Effector memory CD8-positive, alpha-beta T cell (primary cell): ENCODE measurements around the gene COPB2.

Experiments used
- ATAC-seq: fragments of 150-1000 bp; cut with Tn5 transposase; replicated peaks from 2 replicates; pipeline ENCODE4 v1.10.0; 2021; ENCODE audit warnings: mild to moderate bottlenecking, moderate library complexity
- DNase-seq, 3 experiments: peaks; one replicate each; pipeline ENCODE4 v3.0.0; 2021
- H3K27ac Mint-ChIP-seq, 2 donors: one replicate each; pipeline ENCODE4 v1.8.0; 2022; ENCODE audit warnings: mild to moderate bottlenecking in 2 of 2, mixed read lengths in 2 of 2, moderate library complexity in 2 of 2
- H3K27me3 Mint-ChIP-seq, 2 donors: one replicate each; pipeline ENCODE4 v1.8.0; 2022; ENCODE audit warnings: mixed read lengths in 2 of 2
- H3K36me3 Mint-ChIP-seq: one replicate; pipeline ENCODE4 v1.8.0; 2022; ENCODE audit warnings: mild to moderate bottlenecking, moderate library complexity, mixed read lengths; ENCODE audit not compliant: insufficient read depth
- H3K4me1 Mint-ChIP-seq, 2 donors: one replicate each; pipeline ENCODE4 v1.8.0; 2022; ENCODE audit warnings: low read depth in 2 of 2, mixed read lengths in 2 of 2
- H3K4me3 Mint-ChIP-seq, 2 donors: one replicate each; pipeline ENCODE4 v1.8.0; 2022; ENCODE audit warnings: mild to moderate bottlenecking in 2 of 2, mixed read lengths in 2 of 2, moderate library complexity in 2 of 2
- H3K9me3 Mint-ChIP-seq, 2 donors: one replicate each; pipeline ENCODE4 v1.8.0; 2022; ENCODE audit warnings: mixed read lengths in 2 of 2

COPB2 gene

DNA sequence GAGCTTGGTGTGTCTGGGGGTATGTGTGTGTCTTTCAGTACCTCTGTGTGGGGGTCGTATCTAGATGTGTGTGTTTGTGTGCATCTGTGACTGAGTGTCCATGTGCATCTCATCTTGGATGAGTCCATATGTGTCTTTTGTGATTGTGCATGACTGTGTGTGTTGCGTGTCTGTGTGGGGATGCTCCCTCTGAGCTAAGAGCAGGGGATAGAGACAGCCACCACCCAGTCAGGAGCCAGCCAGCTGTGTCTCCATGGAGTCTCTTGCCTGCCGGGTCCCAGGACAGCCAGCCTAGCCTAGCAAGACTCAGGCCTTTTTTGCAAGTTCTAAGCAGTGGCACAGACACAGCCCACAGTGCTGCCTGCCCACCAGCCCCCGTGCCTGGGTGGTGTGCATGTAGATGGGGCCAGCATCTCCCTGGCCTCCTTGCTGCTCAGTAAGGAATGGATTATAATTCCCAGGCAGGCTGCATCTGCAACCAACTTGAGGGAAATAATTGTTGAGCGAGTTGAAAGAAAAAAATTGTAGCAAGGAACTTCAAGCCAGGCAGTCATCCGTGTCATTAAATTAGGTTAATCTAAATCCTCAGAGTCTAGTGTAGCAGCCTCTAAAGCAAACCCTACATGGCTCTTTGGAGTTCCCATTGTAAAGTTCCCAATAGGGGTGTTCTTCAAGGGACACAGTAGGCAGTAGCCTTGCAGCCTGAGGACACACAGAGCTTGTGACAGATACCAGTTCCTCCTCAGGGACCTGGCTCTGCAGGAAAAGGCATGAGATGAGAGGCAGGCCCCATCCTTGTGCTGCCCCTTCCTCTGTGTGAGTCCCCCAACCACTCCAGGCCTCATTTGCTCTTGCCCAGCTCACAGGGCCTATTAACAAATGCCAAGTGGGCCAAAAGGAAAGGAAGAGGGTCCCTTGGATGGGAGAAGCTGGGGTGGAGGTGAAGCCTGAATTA is 81.6 kb downstream of the COPB2 start:
- no peak for DNase-seq
- H3K4me1 Mint-ChIP-seq, result no peaks in the 10 kb centered on the region
- H3K27ac Mint-ChIP-seq, result no peak overlapping the region
- H3K36me3 Mint-ChIP-seq, result no peaks in the 10 kb centered on the region
- no peaks in the 10 kb centered on the region for H3K9me3 Mint-ChIP-seq
- H3K4me3 Mint-ChIP-seq, result no peak overlapping the region
- H3K27me3 Mint-ChIP-seq, result peaks cover 6 to 33% of the 10 kb centered on the region in 2 donors
- ATAC-seq, result no peak
